Measurements from ENCODE around the gene DBP. TPM values are rescaled to one million over a fixed set of nuclear protein-coding genes. Genes with fewer than 3 reads are reported as not detected.

DBP gene
- total and polyA plus RNA-seq, 2 of the 13 experiments (the other 11 are each of a cell fraction or from before 2014, with no cell fraction given): 1.7 to 5.8 TPM

DNA sequence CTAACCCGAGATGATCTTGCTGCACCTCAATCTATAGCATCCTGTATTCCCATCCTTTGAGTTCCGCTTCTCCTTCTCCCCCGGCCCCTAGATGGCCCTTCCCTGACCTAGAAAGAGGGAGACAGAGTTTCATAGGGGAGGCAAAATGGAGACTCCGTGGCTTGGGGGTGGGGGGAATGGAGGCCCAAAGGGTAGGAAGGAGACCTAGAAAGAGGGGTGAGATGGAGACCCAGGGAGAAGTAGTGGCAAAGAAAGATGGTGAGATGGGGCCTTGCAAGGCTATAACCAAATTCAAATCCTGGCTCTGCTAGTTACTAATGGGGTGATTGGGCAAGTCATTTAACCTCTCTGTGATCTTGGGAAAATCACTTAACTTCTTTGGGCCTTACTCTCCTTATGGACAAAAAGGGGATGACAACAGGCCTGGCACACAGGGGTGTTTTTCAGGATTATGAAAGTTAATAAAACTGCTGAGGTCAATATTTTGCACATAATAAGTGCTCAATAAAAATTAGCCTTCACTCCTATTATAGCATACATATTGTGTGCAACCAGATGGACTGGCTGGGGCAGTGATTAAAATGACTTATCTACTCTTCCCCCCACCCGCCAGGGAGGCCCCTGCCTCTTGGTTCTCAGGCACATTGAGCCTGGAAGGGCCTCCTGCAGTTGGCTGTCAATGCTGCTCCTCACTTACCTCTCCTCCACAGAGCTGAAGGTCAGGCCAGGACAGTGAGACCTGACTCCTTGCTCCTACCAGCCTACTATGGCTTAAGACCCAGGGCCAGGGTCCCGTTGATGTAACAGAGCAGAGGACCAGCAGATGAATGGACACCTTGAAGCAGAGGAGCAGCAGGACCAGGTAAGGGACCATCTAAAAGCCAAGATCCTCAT lies 17.2 kb downstream of the DBP start (continued):
- TF ChIP-seq ZMYM3 (CRISPR knock-in tag; IDR thresholded peaks at IDR 0.05) (peak; percentile 100), FOXA1 (IDR thresholded peaks at IDR 0.05) (no peak), FOXA1 (CRISPR knock-in tag; IDR thresholded peaks at IDR 0.05) (no peak), ZNF557 (CRISPR knock-in tag; IDR thresholded peaks at IDR 0.05) (0 out of 2 replicates have a peak, but pooled peaks have one; percentile 7)

DNA sequence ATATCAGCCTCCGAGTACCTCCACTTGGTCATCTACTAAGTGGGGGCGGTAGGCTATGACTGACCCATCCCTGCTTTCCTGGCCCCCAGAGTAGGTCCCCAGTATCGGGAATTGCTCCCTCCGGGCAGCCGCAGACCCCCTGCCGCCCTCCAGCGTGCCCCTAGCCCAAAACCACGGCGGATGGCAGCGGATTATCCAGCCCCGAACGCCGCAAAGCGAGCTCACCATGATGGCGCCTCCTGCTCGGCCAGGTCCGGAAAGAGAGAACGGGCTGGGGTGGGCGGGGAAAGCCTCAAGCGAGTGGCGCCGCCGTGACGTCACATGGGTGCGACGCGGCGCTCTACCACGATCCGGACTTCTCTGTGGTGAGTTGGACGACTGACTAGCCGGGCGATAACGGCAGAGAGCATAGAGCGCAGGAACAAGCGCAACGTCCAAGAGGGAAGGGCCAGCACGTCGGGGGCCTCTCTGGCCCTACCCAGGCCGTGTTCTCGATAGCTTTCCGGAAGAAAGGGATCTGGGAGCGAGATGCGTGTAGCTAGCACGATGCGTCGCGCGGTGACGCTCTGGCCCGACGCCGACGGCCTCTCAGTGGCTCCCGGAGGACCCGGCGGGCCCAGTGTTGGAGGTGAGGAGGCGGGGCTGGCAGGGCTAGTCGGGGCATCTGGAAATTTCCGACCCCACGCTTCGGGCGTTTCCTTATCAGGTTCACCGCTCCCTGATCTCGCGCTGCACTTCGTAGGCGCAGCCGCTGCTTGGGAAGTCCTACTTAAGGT lies 18.1 kb downstream of the DBP start, which contains the start of the genes RPL18 and SPHK2:
Gene RPL18, minus strand, starts transcription at position 263 of the 776 bp plus-strand sequence. Its CDS starts 35 bp downstream, at position 228.
Gene SPHK2, plus strand, starts transcription at position 591 of the 776 bp plus-strand sequence. CDS start 1,009 bp downstream, outside the sequence.
- 0% methylated on average over 11 of the region's 69 CpGs for WGBS (ENCODE audit: low lambda C conversion rate)
- peak; percentile 95 for FAIRE-seq
- peaks cover 38% of the 10 kb centered on the region for H4K20me1 ChIP-seq (ENCODE audit: insufficient read depth, low read length)
- ATAC-seq: peak; percentile 87
- peak within 1 kb of the TSS; percentile 96 for H3K9ac ChIP-seq (ENCODE audit: insufficient read depth, low read depth, low read length)
- DNase-seq (ENCODE audit: low spot score): peak; percentile 99
- ChIA-PET POLR2A (interaction anchor here (0.6 to 1.6 kb wide), 41 partner anchors 9 to 1023 kb away, joined by 3 to 61 read pairs (median 5); partner anchors contain the start of genes CA11, DBP, NUCB1 and SCAF1), CTCF (ENCODE audit: low intra/inter-chr PET ratio, low total read pairs) (no interaction called here)
- peaks cover 15 to 28% of the 10 kb centered on the region in 2 experiments for H3K36me3 ChIP-seq (replicated peaks in 1 of 2; ENCODE audit: control insufficient read depth in 1 of 2, insufficient read depth in 2 of 2, low read length in 2 of 2)
- no TSS peak for BruUV-seq (replicated peaks)
- peaks cover 33% of the 10 kb centered on the region for H3K79me2 ChIP-seq (ENCODE audit: insufficient read depth, low read length)
- peak within 1 kb of the TSS; percentile 76 for H3K27ac ChIP-seq (ENCODE audit: extremely low read length, insufficient read depth, low read length)
- no peak within 1 kb of the TSS for H2AFZ ChIP-seq (ENCODE audit: low read length)
- H3K4me2 ChIP-seq (ENCODE audit: low read depth, low read length): peak within 1 kb of the TSS; percentile 93
- intact Hi-C loops (cut with micrococcal nuclease; ENCODE audit: unreplicated experiment): loop anchor here (2.0 kb wide), 1 partner anchor 16 kb away; no protein-coding TSS in a partner anchor
- in situ Hi-C loops (cut with HindIII; ENCODE audit: extremely low pct_ligation_motif_present, low pct_unique_long_range_greater_than_20kb): no loop called here
- H3K4me3 ChIP-seq (replicated peaks in 1 of 3; ENCODE audit: insufficient read depth in 1 of 3, low read depth in 2 of 3, low read length in 3 of 3): peak within 1 kb of the TSS; percentile 89 to 99 (median 89)
- peaks cover 51% of the 10 kb centered on the region for H3K4me1 ChIP-seq (ENCODE audit: insufficient read depth, low read length)
- H3K27me3 ChIP-seq (ENCODE audit: control insufficient read depth in 1 of 2, insufficient read depth in 2 of 2, low read length in 2 of 2): no peaks in the 10 kb centered on the region; a peak in 1 of 5 replicates
- H3K9me3 ChIP-seq (ENCODE audit: low read length): no peaks in the 10 kb centered on the region
- TF ChIP-seq, protein P1, sequence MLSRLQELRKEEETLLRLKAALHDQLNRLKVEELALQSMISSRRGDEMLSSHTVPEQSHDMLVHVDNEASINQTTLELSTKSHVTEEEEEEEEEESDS (CRISPR knock-in tag; IDR thresholded peaks at IDR 0.05; ENCODE audit: borderline replicate concordance): no peak
- TF ChIP-seq RFX5 (IDR thresholded peaks at IDR 0.05; ENCODE audit: low read depth, low read length) (peak; percentile 75; the same call in 1 of the 2 replicates), CREM (IDR thresholded peaks at IDR 0.05) (peak; percentile 100), CREM (CRISPR knock-in tag; IDR thresholded peaks at IDR 0.05) (peak; percentile 92), ZSCAN20 (CRISPR knock-in tag; IDR thresholded peaks at IDR 0.05; ENCODE audit: borderline replicate concordance) (no peak), ZNF589 (CRISPR knock-in tag; conservative IDR thresholded peaks at IDR 0.05) (peak; percentile 81; the same call in 1 of the 2 replicates), ZNF703 (CRISPR knock-in tag; IDR thresholded peaks at IDR 0.05; ENCODE audit: borderline replicate concordance) (peak; percentile 46; the same call in 1 of the 2 replicates), FOXJ3 (CRISPR knock-in tag; IDR thresholded peaks at IDR 0.05; ENCODE audit: borderline replicate concordance) (peak; percentile 56; the same call in 1 of the 2 replicates), KLF11 (CRISPR knock-in tag; IDR thresholded peaks at IDR 0.05) (0 out of 2 replicates have a peak, but pooled peaks have one; percentile 51), ZNF136 (CRISPR knock-in tag; IDR thresholded peaks at IDR 0.05; ENCODE audit: low read depth) (peak; percentile 98), KDM1A (CRISPR knock-in tag; IDR thresholded peaks at IDR 0.05) (no peak), FOXP1 (IDR thresholded peaks at IDR 0.05) (no peak), FOXP1 (CRISPR knock-in tag; IDR thresholded peaks at IDR 0.05) (peak; percentile 50), ZNF567 (CRISPR knock-in tag; IDR thresholded peaks at IDR 0.05; ENCODE audit: borderline replicate concordance) (0 out of 2 replicates have a peak, but pooled peaks have one; percentile 92), ATF1 (CRISPR knock-in tag; IDR thresholded peaks at IDR 0.05) (peak; percentile 100), ZNF34 (CRISPR knock-in tag; IDR thresholded peaks at IDR 0.05; ENCODE audit: borderline replicate concordance) (no peak), TBX2 (CRISPR knock-in tag; IDR thresholded peaks at IDR 0.05; ENCODE audit: borderline replicate concordance) (peak; percentile 96), ZNF101 (CRISPR knock-in tag; IDR thresholded peaks at IDR 0.05; ENCODE audit: borderline replicate concordance, low read depth) (peak; percentile 76; the same call in 1 of the 2 replicates), ZMAT3 (CRISPR knock-in tag; conservative IDR thresholded peaks at IDR 0.05) (peak; percentile 87), ZNF891 (CRISPR knock-in tag; IDR thresholded peaks at IDR 0.05) (peak; percentile 75)

Measured in HepG2 (cell line).